HEK293 (cell line): Measurements from ENCODE around the gene SCYL1.
A peak's percentile ranks its signal among the peaks of the same experiment; 100 is the strongest.

Experiments used
- FEZF1 ChIP-seq: fragments of 450-650 bp; formaldehyde crosslinking; IDR thresholded peaks from 2 replicates; pipeline ENCODE4 v1.5.1; 2016; ENCODE audit warnings: missing biosample characterization, missing genetic modification characterization
- GLI2 ChIP-seq: fragments of 450-650 bp; formaldehyde crosslinking; IDR thresholded peaks from 2 replicates; pipeline ENCODE4; 2017; ENCODE audit warnings: missing biosample characterization, missing genetic modification characterization, low read depth, borderline replicate concordance
- HOXC10 ChIP-seq: sonication (generic); formaldehyde crosslinking; IDR thresholded peaks from 2 replicates; pipeline ENCODE4 v1.8.1; 2023; ENCODE audit warnings: mild to moderate bottlenecking, missing genetic modification reagents
- KLF10 ChIP-seq: fragments of 450-650 bp; IDR thresholded peaks from 2 replicates; pipeline ENCODE4 v1.5.1; 2018; ENCODE audit warnings: missing biosample characterization, mild to moderate bottlenecking, missing genetic modification characterization
- SETDB1 ChIP-seq: IDR thresholded peaks from one replicate; pipeline ENCODE4 v1.6.1; 2017; ENCODE audit warnings: mild to moderate bottlenecking, low read length, moderate library complexity, mixed read lengths; ENCODE audit not compliant: insufficient read length
- SP2 ChIP-seq: fragments of 450-650 bp; formaldehyde crosslinking; IDR thresholded peaks from 2 replicates; pipeline ENCODE4 v1.5.1; 2016; ENCODE audit warnings: missing biosample characterization, missing genetic modification characterization
- YY1 ChIP-seq: fragments of 450-650 bp; formaldehyde crosslinking; IDR thresholded peaks from 2 replicates; pipeline ENCODE4 v1.5.1; 2018; ENCODE audit warnings: missing biosample characterization, missing genetic modification characterization
- ZBTB8A ChIP-seq: fragments of 450-650 bp; formaldehyde crosslinking; IDR thresholded peaks from 2 replicates; pipeline ENCODE4 v1.5.1; 2016; ENCODE audit warnings: missing biosample characterization, missing genetic modification characterization
- ZNF121 ChIP-seq: fragments of 450-650 bp; formaldehyde crosslinking; IDR thresholded peaks from 2 replicates; pipeline ENCODE4 v1.5.1; 2016; ENCODE audit warnings: missing biosample characterization, missing genetic modification characterization
- ZNF140 ChIP-seq: fragments of 450-650 bp; formaldehyde crosslinking; IDR thresholded peaks from 2 replicates; pipeline ENCODE4 v1.5.1; 2016; ENCODE audit warnings: missing biosample characterization, missing genetic modification characterization
- ZNF148 ChIP-seq: fragments of 450-650 bp; formaldehyde crosslinking; IDR thresholded peaks from 2 replicates; pipeline ENCODE4 v1.5.0; 2017; ENCODE audit warnings: missing biosample characterization, missing genetic modification characterization, borderline replicate concordance
- ZNF16 ChIP-seq: fragments of 450-650 bp; formaldehyde crosslinking; IDR thresholded peaks from 2 replicates; pipeline ENCODE4 v1.5.1; 2016; ENCODE audit warnings: low read depth, missing biosample characterization, missing genetic modification characterization
- ZNF169 ChIP-seq: fragments of 450-650 bp; formaldehyde crosslinking; IDR thresholded peaks from 2 replicates; pipeline ENCODE4 v1.5.1; 2016; ENCODE audit warnings: missing biosample characterization, missing genetic modification characterization
- ZNF211 ChIP-seq: fragments of 450-650 bp; formaldehyde crosslinking; IDR thresholded peaks from 2 replicates; pipeline ENCODE4 v1.5.1; 2016; ENCODE audit warnings: low read depth, missing biosample characterization, missing genetic modification characterization
- ZNF24 ChIP-seq: fragments of 450-650 bp; formaldehyde crosslinking; IDR thresholded peaks from 2 replicates; pipeline ENCODE4 v1.5.1; 2016; ENCODE audit warnings: missing biosample characterization, missing genetic modification characterization
- ZNF354C ChIP-seq: fragments of 450-650 bp; formaldehyde crosslinking; IDR thresholded peaks from 2 replicates; pipeline ENCODE4 v1.5.1; 2016; ENCODE audit warnings: missing biosample characterization, missing genetic modification characterization, low read depth, borderline replicate concordance
- ZNF366 ChIP-seq: fragments of 450-650 bp; formaldehyde crosslinking; conservative IDR thresholded peaks from 2 replicates; pipeline ENCODE4 v1.5.1; 2016; ENCODE audit warnings: missing biosample characterization, missing genetic modification characterization
- ZNF394 ChIP-seq: fragments of 450-650 bp; formaldehyde crosslinking; IDR thresholded peaks from 2 replicates; pipeline ENCODE4 v1.5.1; 2016; ENCODE audit warnings: missing biosample characterization, missing genetic modification characterization, mild to moderate bottlenecking, moderate library complexity, borderline replicate concordance
- ZNF473 ChIP-seq: fragments of 450-650 bp; formaldehyde crosslinking; IDR thresholded peaks from 2 replicates; pipeline ENCODE4 v1.5.1; 2017; ENCODE audit warnings: missing biosample characterization, missing genetic modification characterization
- ZNF658 ChIP-seq: fragments of 450-650 bp; formaldehyde crosslinking; IDR thresholded peaks from 2 replicates; pipeline ENCODE4; 2016; ENCODE audit warnings: missing biosample characterization, missing genetic modification characterization
- ZNF747 ChIP-seq: fragments of 450-650 bp; formaldehyde crosslinking; IDR thresholded peaks from 2 replicates; pipeline ENCODE4 v1.5.1; 2016; ENCODE audit warnings: missing biosample characterization, missing genetic modification characterization
- ZNF76 ChIP-seq: fragments of 450-650 bp; formaldehyde crosslinking; IDR thresholded peaks from 2 replicates; pipeline ENCODE4; 2016; ENCODE audit warnings: low read depth, missing biosample characterization, missing genetic modification characterization, borderline replicate concordance
- ZNF776 ChIP-seq: fragments of 450-650 bp; formaldehyde crosslinking; IDR thresholded peaks from 2 replicates; pipeline ENCODE4 v1.5.0; 2017; ENCODE audit warnings: missing biosample characterization, missing genetic modification characterization, borderline replicate concordance
- TF ChIP-seq, protein P1 (sequence below): fragments of 450-650 bp; formaldehyde crosslinking; optimal IDR thresholded peaks from 2 replicates; pipeline ENCODE3; 2016; ENCODE audit warnings: missing biosample characterization, mild to moderate bottlenecking, missing genetic modification characterization
- TF ChIP-seq, protein P2 (sequence below): fragments of 450-650 bp; formaldehyde crosslinking; IDR thresholded peaks from 2 replicates; pipeline ENCODE4; 2016; ENCODE audit warnings: missing biosample characterization, missing genetic modification characterization
- TF ChIP-seq, protein P3 (sequence below): fragments of 450-650 bp; formaldehyde crosslinking; IDR thresholded peaks from 2 replicates; pipeline ENCODE4 v1.5.1; 2016; ENCODE audit warnings: missing biosample characterization, missing genetic modification characterization
- TF ChIP-seq, protein P4 (sequence below): fragments of 450-650 bp; formaldehyde crosslinking; IDR thresholded peaks from 2 replicates; pipeline ENCODE4 v1.5.1; 2016; ENCODE audit warnings: missing biosample characterization, missing genetic modification characterization
- TF ChIP-seq, protein P5 (sequence below): fragments of 450-650 bp; formaldehyde crosslinking; conservative IDR thresholded peaks from 2 replicates; pipeline ENCODE4 v1.5.1; 2016; ENCODE audit warnings: low read depth, missing biosample characterization, missing genetic modification characterization

SCYL1 gene

DNA sequence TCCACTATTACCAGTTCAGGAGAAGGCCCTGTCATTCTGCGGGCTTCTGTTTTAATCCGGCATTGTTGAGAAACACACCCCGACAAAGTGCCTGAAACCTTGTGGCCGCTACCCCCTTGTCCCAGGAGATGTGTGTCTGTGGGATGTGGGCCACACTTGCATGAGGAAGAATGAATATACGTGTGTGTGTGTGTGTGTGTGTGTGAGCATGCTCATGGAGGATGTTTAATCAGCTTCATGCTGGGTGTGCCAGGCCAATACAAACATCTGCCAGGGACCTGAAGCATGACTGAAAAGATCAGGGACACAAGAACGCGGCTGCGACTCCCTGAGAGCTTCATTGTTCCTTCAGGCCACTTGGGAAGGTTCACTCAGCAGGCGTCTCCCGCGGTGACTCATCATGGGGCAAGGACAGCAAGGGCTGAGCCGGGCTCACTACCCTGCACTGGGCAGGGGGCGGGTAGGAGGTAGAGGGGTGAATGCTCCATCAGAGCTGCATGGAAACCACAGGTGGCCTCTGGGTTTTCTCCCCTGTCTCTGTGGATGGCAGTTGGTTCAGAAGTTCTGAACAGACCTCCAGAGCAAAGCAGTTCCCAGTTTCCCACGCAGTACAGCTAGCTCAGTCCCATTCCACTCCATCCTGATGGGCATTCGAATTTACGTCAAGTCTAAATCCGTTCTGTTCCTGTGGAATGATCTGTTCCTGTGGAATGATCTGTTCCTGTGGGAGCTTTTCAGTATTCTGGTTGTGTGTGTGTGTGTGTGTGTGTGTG lies 33.1 kb upstream of the SCYL1 start (continued):
- TF ChIP-seq, protein P1, sequence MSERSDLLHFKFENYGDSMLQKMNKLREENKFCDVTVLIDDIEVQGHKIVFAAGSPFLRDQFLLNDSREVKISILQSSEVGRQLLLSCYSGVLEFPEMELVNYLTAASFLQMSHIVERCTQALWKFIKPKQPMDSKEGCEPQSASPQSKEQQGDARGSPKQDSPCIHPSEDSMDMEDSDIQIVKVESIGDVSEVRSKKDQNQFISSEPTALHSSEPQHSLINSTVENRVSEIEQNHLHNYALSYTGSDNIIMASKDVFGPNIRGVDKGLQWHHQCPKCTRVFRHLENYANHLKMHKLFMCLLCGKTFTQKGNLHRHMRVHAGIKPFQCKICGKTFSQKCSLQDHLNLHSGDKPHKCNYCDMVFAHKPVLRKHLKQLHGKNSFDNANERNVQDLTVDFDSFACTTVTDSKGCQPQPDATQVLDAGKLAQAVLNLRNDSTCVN (tag by site-specific recombination) = peak; percentile 18
- TF ChIP-seq ZNF16 (tag by site-specific recombination) (no peak), SETDB1 (no peak), HOXC10 (CRISPR knock-in tag) (no peak), KLF10 (tag by site-specific recombination) (no peak), ZNF776 (tag by site-specific recombination) (no peak), ZNF76 (0 out of 2 replicates have a peak, but pooled peaks have one; percentile 13), ZNF140 (tag by site-specific recombination) (no peak), SP2 (no peak), ZBTB8A (tag by site-specific recombination) (peak; percentile 95), GLI2 (no peak), ZNF394 (tag by site-specific recombination) (no peak), ZNF148 (no peak), ZNF747 (no peak), ZNF473 (tag by site-specific recombination) (no peak), ZNF354C (tag by site-specific recombination) (no peak), ZNF169 (tag by site-specific recombination) (no peak), FEZF1 (tag by site-specific recombination) (peak; percentile 51), YY1 (tag by site-specific recombination) (no peak), ZNF366 (tag by site-specific recombination) (peak; percentile 55; the same call in 1 of the 2 replicates), ZNF24 (tag by site-specific recombination) (no peak), ZNF211 (tag by site-specific recombination) (no peak), ZNF121 (tag by site-specific recombination) (no peak), ZNF658 (tag by site-specific recombination) (no peak)
- TF ChIP-seq, protein P2, sequence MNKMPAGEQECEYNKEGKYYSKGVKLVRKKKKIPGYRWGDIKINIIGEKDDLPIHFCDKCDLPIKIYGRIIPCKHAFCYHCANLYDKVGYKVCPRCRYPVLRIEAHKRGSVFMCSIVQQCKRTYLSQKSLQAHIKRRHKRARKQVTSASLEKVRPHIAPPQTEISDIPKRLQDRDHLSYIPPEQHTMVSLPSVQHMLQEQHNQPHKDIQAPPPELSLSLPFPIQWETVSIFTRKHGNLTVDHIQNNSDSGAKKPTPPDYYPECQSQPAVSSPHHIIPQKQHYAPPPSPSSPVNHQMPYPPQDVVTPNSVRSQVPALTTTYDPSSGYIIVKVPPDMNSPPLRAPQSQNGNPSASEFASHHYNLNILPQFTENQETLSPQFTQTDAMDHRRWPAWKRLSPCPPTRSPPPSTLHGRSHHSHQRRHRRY (tag by site-specific recombination) = no peak
- TF ChIP-seq, protein P3, sequence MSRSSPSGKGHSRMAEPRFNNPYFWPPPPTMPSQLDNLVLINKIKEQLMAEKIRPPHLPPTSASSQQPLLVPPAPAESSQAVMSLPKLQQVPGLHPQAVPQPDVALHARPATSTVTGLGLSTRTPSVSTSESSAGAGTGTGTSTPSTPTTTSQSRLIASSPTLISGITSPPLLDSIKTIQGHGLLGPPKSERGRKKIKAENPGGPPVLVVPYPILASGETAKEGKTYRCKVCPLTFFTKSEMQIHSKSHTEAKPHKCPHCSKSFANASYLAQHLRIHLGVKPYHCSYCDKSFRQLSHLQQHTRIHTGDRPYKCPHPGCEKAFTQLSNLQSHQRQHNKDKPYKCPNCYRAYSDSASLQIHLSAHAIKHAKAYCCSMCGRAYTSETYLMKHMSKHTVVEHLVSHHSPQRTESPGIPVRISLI = no peak
- TF ChIP-seq, protein P4, sequence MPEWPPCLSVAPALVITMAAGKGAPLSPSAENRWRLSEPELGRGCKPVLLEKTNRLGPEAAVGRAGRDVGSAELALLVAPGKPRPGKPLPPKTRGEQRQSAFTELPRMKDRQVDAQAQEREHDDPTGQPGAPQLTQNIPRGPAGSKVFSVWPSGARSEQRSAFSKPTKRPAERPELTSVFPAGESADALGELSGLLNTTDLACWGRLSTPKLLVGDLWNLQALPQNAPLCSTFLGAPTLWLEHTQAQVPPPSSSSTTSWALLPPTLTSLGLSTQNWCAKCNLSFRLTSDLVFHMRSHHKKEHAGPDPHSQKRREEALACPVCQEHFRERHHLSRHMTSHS (tag by site-specific recombination) = no peak
- TF ChIP-seq, protein P5, sequence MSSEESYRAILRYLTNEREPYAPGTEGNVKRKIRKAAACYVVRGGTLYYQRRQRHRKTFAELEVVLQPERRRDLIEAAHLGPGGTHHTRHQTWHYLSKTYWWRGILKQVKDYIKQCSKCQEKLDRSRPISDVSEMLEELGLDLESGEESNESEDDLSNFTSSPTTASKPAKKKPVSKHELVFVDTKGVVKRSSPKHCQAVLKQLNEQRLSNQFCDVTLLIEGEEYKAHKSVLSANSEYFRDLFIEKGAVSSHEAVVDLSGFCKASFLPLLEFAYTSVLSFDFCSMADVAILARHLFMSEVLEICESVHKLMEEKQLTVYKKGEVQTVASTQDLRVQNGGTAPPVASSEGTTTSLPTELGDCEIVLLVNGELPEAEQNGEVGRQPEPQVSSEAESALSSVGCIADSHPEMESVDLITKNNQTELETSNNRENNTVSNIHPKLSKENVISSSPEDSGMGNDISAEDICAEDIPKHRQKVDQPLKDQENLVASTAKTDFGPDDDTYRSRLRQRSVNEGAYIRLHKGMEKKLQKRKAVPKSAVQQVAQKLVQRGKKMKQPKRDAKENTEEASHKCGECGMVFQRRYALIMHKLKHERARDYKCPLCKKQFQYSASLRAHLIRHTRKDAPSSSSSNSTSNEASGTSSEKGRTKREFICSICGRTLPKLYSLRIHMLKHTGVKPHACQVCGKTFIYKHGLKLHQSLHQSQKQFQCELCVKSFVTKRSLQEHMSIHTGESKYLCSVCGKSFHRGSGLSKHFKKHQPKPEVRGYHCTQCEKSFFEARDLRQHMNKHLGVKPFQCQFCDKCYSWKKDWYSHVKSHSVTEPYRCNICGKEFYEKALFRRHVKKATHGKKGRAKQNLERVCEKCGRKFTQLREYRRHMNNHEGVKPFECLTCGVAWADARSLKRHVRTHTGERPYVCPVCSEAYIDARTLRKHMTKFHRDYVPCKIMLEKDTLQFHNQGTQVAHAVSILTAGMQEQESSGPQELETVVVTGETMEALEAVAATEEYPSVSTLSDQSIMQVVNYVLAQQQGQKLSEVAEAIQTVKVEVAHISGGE (tag by site-specific recombination) = no peak; the same call in 1 of the 2 replicates
